HEK293 (cell line): ENCODE measurements around the gene C16orf86.

Source experiments
- CTCF ChIA-PET: fragments of 350-600 bp; formaldehyde crosslinking; extraction: SDS; loops from one replicate; lab custom pipeline; 2021; ENCODE audit warnings: antibody characterized with exemption; lab: Yijun Ruan, JAX
- POLR2A ChIA-PET: fragments of 300-600 bp; formaldehyde crosslinking; extraction: SDS; loops from one replicate; lab custom pipeline; 2020; ENCODE audit warnings: antibody characterized with exemption, inconsistent platforms; lab: Yijun Ruan, JAX
- H3K27ac ChIP-seq: fragments of 200-500 bp; sonication (Bioruptor generic); 2 replicates; pipeline ENCODE4 v1.5.1; 2014; ENCODE audit warnings: low read depth, low read length, control low read depth, inconsistent platforms; ENCODE audit errors: extremely low read depth
- H3K36me3 ChIP-seq, 2 experiments: fragments of 200-500 bp in 1 of 2; sonication (Bioruptor generic) in 1 of 2; 1 replicate in 1 of 2; 2 replicates in 1 of 2; pipeline ENCODE4 v1.5.1; 2014 to 2017; ENCODE audit warnings: inconsistent platforms in 2 of 2, low read length in 2 of 2; ENCODE audit not compliant: control insufficient read depth in 2 of 2, insufficient read depth in 1 of 2
- H3K4me1 ChIP-seq: fragments of 200-500 bp; sonication (Bioruptor generic); 2 replicates; pipeline ENCODE4 v1.5.1; 2014; ENCODE audit warnings: mild to moderate bottlenecking, low read length, inconsistent platforms; ENCODE audit not compliant: control insufficient read depth, insufficient read depth
- H3K4me3 ChIP-seq: 2 replicates; pipeline ENCODE4 v1.5.1; 2011; ENCODE audit warnings: low read depth, mild to moderate bottlenecking, control low read depth, low read length, moderate library complexity
- H3K9me3 ChIP-seq: fragments of 200-500 bp; sonication (Bioruptor generic); 2 replicates; pipeline ENCODE4 v1.5.1; 2014; ENCODE audit warnings: low read depth, low read length, inconsistent platforms; ENCODE audit not compliant: control insufficient read depth, insufficient read depth
- FEZF1 ChIP-seq: fragments of 450-650 bp; formaldehyde crosslinking; IDR thresholded peaks from 2 replicates; pipeline ENCODE4 v1.5.1; 2016; ENCODE audit warnings: missing biosample characterization, missing genetic modification characterization
- GLIS2 ChIP-seq: fragments of 450-650 bp; formaldehyde crosslinking; IDR thresholded peaks from 2 replicates; pipeline ENCODE4 v1.5.1; 2016; ENCODE audit warnings: missing biosample characterization, missing genetic modification characterization
- SALL2 ChIP-seq: fragments of 450-650 bp; formaldehyde crosslinking; IDR thresholded peaks from 2 replicates; pipeline ENCODE4 v1.5.0; 2017; ENCODE audit warnings: missing biosample characterization, mild to moderate bottlenecking, missing genetic modification characterization, borderline replicate concordance
- SP2 ChIP-seq: fragments of 450-650 bp; formaldehyde crosslinking; IDR thresholded peaks from 2 replicates; pipeline ENCODE4 v1.5.1; 2016; ENCODE audit warnings: missing biosample characterization, missing genetic modification characterization
- ZNF121 ChIP-seq: fragments of 450-650 bp; formaldehyde crosslinking; IDR thresholded peaks from 2 replicates; pipeline ENCODE4 v1.5.1; 2016; ENCODE audit warnings: missing biosample characterization, missing genetic modification characterization
- ZNF2 ChIP-seq: fragments of 450-650 bp; formaldehyde crosslinking; IDR thresholded peaks from 2 replicates; pipeline ENCODE4 v1.5.1; 2016; ENCODE audit warnings: missing biosample characterization, missing genetic modification characterization
- ZNF211 ChIP-seq: fragments of 450-650 bp; formaldehyde crosslinking; IDR thresholded peaks from 2 replicates; pipeline ENCODE4 v1.5.1; 2016; ENCODE audit warnings: low read depth, missing biosample characterization, missing genetic modification characterization
- ZNF239 ChIP-seq: fragments of 450-650 bp; formaldehyde crosslinking; IDR thresholded peaks from 2 replicates; pipeline ENCODE4 v1.5.1; 2016; ENCODE audit warnings: missing biosample characterization, missing genetic modification characterization
- ZNF335 ChIP-seq: fragments of 450-650 bp; formaldehyde crosslinking; conservative IDR thresholded peaks from 2 replicates; pipeline ENCODE4 v1.5.1; 2016; ENCODE audit warnings: missing biosample characterization, missing genetic modification characterization
- ZNF473 ChIP-seq: fragments of 450-650 bp; formaldehyde crosslinking; IDR thresholded peaks from 2 replicates; pipeline ENCODE4 v1.5.1; 2017; ENCODE audit warnings: missing biosample characterization, missing genetic modification characterization
- ZNF600 ChIP-seq: fragments of 450-650 bp; formaldehyde crosslinking; IDR thresholded peaks from 2 replicates; pipeline ENCODE4 v1.5.1; 2016; ENCODE audit warnings: missing biosample characterization, missing genetic modification characterization
- ZNF792 ChIP-seq: fragments of 450-650 bp; formaldehyde crosslinking; IDR thresholded peaks from 2 replicates; pipeline ENCODE4 v1.5.1; 2016; ENCODE audit warnings: missing biosample characterization, missing genetic modification characterization
- ZNF843 ChIP-seq: fragments of 450-650 bp; formaldehyde crosslinking; IDR thresholded peaks from 2 replicates; pipeline ENCODE4 v1.5.1; 2016; ENCODE audit warnings: missing biosample characterization, missing genetic modification characterization
- TF ChIP-seq, protein P1 (sequence below): fragments of 450-650 bp; formaldehyde crosslinking; IDR thresholded peaks from 2 replicates; pipeline ENCODE4 v1.5.1; 2017; ENCODE audit warnings: missing biosample characterization, missing genetic modification characterization
- TF ChIP-seq, protein P2 (sequence below): fragments of 450-650 bp; formaldehyde crosslinking; IDR thresholded peaks from 2 replicates; pipeline ENCODE4 v1.5.1; 2016; ENCODE audit warnings: missing biosample characterization, missing genetic modification characterization
- TF ChIP-seq, protein P3 (sequence below): fragments of 450-650 bp; formaldehyde crosslinking; IDR thresholded peaks from 2 replicates; pipeline ENCODE4 v1.5.1; 2016; ENCODE audit warnings: missing biosample characterization, missing genetic modification characterization
- TF ChIP-seq, protein P4 (sequence below): fragments of 450-650 bp; formaldehyde crosslinking; IDR thresholded peaks from 2 replicates; pipeline ENCODE4 v1.5.1; 2016; ENCODE audit warnings: missing biosample characterization, missing genetic modification characterization, borderline replicate concordance

C16orf86 gene

DNA sequence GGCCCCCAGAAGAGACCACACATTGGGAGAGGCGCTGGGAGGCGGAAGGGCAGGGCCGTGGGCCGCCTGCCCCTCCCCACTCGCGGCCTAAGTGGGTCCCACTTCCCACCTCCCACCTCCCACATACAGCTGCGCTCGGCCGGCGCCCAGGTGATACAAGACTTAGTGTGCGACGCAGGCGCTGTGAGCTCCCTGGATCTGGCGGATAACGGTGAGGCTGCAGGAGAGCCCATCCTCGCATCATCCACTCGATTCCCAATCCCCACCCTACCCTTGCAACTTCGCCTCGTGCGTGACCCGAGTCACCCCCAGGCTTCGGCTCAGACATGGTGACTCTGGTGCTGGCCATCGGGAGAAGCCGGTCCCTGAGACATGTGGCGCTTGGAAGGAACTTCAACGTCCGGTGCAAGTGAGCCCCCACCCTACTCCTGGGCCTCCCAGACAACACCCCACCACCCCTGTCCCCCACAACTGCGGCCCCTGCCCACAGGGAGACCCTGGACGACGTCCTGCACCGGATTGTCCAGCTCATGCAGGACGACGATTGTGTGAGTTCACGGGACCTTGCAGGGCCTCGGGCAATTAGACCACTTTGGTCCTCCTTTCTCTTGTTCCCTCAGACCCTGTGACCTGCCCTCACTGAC is 17.7 kb upstream of the C16orf86 start:
- Histone ChIP-seq H3K36me3 (no peaks in the 10 kb centered on the region), H3K4me3 (no peak overlapping the region), H3K27ac (no peak overlapping the region), H3K4me1 (peaks cover 4% of the 10 kb centered on the region; the same call in 1 of the 2 replicates), H3K9me3 (no peaks in the 10 kb centered on the region)
- ChIA-PET CTCF (no interaction called here), POLR2A (interaction anchor here (0.9 kb wide), 1 partner anchor 87 kb away, joined by 3 read pairs; the partner anchor contains the start of gene CTCF)
- TF ChIP-seq, protein P1, sequence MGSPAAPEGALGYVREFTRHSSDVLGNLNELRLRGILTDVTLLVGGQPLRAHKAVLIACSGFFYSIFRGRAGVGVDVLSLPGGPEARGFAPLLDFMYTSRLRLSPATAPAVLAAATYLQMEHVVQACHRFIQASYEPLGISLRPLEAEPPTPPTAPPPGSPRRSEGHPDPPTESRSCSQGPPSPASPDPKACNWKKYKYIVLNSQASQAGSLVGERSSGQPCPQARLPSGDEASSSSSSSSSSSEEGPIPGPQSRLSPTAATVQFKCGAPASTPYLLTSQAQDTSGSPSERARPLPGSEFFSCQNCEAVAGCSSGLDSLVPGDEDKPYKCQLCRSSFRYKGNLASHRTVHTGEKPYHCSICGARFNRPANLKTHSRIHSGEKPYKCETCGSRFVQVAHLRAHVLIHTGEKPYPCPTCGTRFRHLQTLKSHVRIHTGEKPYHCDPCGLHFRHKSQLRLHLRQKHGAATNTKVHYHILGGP (tag by site-specific recombination), result no peak
- TF ChIP-seq ZNF843 (tag by site-specific recombination) (no peak), ZNF600 (tag by site-specific recombination) (no peak), ZNF792 (tag by site-specific recombination) (no peak), ZNF2 (no peak)

DNA sequence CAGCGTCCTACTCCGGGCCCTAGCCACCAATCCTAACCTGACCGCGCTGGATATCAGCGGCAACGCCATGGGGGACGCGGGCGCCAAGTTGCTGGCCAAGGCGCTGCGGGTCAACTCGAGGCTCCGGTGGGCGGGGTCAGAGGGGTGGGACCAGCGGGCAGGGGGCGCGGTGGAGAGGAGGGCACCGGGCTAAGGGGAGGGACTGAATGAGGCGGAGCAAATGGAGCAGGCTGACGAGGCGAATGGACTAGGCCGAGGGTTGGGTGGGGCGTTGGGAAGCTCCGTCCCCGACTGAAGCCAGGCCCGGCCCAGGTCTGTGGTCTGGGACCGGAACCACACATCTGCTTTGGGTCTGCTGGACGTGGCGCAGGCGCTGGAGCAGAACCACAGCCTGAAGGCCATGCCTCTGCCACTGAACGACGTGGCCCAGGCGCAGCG is 17.1 kb upstream of the C16orf86 start:
- Histone ChIP-seq H3K27ac (no peak overlapping the region), H3K9me3 (no peaks in the 10 kb centered on the region), H3K36me3 (peaks cover 0 to 2% of the 10 kb centered on the region in 2 experiments; a peak in 1 of 3 replicates), H3K4me3 (no peak overlapping the region)
- CTCF ChIA-PET, result no interaction called here
- POLR2A ChIA-PET, result no interaction called here
- TF ChIP-seq, protein P2, sequence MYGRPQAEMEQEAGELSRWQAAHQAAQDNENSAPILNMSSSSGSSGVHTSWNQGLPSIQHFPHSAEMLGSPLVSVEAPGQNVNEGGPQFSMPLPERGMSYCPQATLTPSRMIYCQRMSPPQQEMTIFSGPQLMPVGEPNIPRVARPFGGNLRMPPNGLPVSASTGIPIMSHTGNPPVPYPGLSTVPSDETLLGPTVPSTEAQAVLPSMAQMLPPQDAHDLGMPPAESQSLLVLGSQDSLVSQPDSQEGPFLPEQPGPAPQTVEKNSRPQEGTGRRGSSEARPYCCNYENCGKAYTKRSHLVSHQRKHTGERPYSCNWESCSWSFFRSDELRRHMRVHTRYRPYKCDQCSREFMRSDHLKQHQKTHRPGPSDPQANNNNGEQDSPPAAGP, result no peak
- TF ChIP-seq, protein P3, sequence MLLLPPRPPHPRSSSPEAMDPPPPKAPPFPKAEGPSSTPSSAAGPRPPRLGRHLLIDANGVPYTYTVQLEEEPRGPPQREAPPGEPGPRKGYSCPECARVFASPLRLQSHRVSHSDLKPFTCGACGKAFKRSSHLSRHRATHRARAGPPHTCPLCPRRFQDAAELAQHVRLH, result no peak
- no peak for TF ChIP-seq ZNF473 (tag by site-specific recombination)
- no peak for TF ChIP-seq GLIS2
- peak; percentile 40 for TF ChIP-seq SP2 (tag by site-specific recombination)
- TF ChIP-seq FEZF1 (tag by site-specific recombination), result no peak
- no peak for TF ChIP-seq ZNF239 (tag by site-specific recombination)
- TF ChIP-seq, all 188 proteins: peak for 1
- peaks cover 4% of the 10 kb centered on the region; the same call in 1 of the 2 replicates for H3K4me1 ChIP-seq

DNA sequence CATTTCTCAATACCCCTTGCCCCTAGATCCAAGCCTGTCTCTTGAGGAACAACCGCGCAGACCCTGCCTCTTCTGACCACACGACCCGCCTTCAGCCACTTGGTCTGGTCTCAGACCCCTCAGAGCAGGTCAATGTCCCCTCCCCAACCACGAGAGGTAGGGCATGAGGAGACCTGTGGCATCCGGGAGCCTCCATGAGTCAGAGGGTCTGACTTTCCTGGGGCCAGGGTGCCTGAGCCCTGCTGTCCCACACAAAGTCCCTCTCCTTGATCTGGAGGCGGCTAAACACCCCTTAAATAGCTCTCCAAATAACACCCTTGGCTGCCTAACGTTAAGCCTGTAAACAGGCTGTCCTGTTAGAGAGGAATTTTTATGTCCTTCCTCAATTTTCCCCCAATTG is 16.6 kb upstream of the C16orf86 start:
- Histone ChIP-seq H3K4me1 (peaks cover 4% of the 10 kb centered on the region; the same call in 1 of the 2 replicates), H3K36me3 (peaks cover 0 to 6% of the 10 kb centered on the region in 2 experiments; a peak in 1 of 3 replicates), H3K9me3 (no peaks in the 10 kb centered on the region), H3K27ac (no peak overlapping the region), H3K4me3 (no peak overlapping the region)
- TF ChIP-seq ZNF121 (tag by site-specific recombination) (no peak), ZNF335 (tag by site-specific recombination) (0 out of 2 replicates have a peak, but pooled peaks have one; percentile 44)
- CTCF ChIA-PET, result interaction anchor here (0.6 to 1.1 kb wide), 3 partner anchors 8 to 136 kb away, joined by 3 read pairs; no protein-coding TSS in a partner anchor
- POLR2A ChIA-PET, result no interaction called here

DNA sequence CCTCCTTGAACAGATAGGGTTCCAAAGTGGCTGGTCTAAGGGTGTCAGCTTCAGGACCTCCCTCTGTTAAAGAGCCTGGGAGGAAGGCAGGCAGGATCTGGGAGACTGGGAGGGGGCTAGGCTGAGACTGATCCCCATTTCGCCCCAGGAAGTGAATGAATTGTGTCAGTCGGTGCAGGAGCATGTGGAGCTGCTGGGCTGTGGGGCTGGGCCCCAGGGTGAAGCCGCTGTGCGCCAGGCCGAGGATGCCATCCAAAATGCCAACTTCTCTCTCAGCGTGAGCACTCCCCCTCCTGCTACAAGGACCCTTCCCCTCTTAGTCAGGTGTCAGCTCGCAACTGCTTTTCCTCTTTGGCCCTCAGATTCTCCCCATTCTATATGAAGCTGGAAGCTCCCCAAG is 15.6 kb upstream of the C16orf86 start:
- Histone ChIP-seq H3K27ac (no peak overlapping the region), H3K9me3 (no peaks in the 10 kb centered on the region), H3K4me1 (peaks cover 4% of the 10 kb centered on the region; the same call in 1 of the 2 replicates), H3K36me3 (peaks cover 0 to 14% of the 10 kb centered on the region in 2 experiments; a peak in 1 of 3 replicates), H3K4me3 (no peak overlapping the region)
- POLR2A ChIA-PET, result no interaction called here
- CTCF ChIA-PET, result interaction anchor here (0.6 to 2.4 kb wide), 4 partner anchors 130 to 997 kb away, joined by 3 to 14 read pairs (median 4); no protein-coding TSS in a partner anchor
- TF ChIP-seq, protein P4, sequence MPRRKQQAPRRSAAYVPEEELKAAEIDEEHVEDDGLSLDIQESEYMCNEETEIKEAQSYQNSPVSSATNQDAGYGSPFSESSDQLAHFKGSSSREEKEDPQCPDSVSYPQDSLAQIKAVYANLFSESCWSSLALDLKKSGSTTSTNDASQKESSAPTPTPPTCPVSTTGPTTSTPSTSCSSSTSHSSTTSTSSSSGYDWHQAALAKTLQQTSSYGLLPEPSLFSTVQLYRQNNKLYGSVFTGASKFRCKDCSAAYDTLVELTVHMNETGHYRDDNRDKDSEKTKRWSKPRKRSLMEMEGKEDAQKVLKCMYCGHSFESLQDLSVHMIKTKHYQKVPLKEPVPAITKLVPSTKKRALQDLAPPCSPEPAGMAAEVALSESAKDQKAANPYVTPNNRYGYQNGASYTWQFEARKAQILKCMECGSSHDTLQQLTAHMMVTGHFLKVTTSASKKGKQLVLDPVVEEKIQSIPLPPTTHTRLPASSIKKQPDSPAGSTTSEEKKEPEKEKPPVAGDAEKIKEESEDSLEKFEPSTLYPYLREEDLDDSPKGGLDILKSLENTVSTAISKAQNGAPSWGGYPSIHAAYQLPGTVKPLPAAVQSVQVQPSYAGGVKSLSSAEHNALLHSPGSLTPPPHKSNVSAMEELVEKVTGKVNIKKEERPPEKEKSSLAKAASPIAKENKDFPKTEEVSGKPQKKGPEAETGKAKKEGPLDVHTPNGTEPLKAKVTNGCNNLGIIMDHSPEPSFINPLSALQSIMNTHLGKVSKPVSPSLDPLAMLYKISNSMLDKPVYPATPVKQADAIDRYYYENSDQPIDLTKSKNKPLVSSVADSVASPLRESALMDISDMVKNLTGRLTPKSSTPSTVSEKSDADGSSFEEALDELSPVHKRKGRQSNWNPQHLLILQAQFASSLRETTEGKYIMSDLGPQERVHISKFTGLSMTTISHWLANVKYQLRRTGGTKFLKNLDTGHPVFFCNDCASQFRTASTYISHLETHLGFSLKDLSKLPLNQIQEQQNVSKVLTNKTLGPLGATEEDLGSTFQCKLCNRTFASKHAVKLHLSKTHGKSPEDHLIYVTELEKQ (tag by site-specific recombination), result no peak
- no peak for TF ChIP-seq SALL2 (tag by site-specific recombination)
- TF ChIP-seq ZNF211, result no peak
